Lung (tissue), 12 donors: ENCODE results near the gene METTL27. TPM values are rescaled to one million over a fixed set of nuclear protein-coding genes. Genes with fewer than 3 reads are reported as not detected.

Experiments
- ATAC-seq: fragments of 200-7000 bp; cut with Tn5 transposase; one replicate; pipeline ENCODE4 v1.9.1; 2020; ENCODE audit warnings: moderate number of reproducible peaks; ENCODE audit not compliant: insufficient read depth, low FRiP score
- DNase-seq, 3 donors: peaks; one replicate each; pipeline ENCODE4 v3.0.0-alpha.2; 2013 to 2017
- H3K27ac ChIP-seq, 2 donors: one replicate each; pipeline ENCODE4 v1.5.1; 2013; ENCODE audit warnings: mild to moderate bottlenecking in 2 of 2, moderate library complexity in 2 of 2, control low read depth in 1 of 2, inconsistent platforms in 1 of 2, low read depth in 1 of 2, low read length in 1 of 2
- H3K27me3 ChIP-seq, 3 donors: one replicate each; pipeline ENCODE4 v1.5.1; 2013; ENCODE audit warnings: low read length in 2 of 3; ENCODE audit not compliant: control insufficient read depth in 3 of 3, insufficient read depth in 3 of 3
- H3K36me3 ChIP-seq, 4 donors: one replicate each; pipeline ENCODE4 v1.5.1; 2013; ENCODE audit warnings: low read length in 4 of 4, mild to moderate bottlenecking in 1 of 4, moderate library complexity in 1 of 4; ENCODE audit not compliant: control insufficient read depth in 4 of 4, insufficient read depth in 4 of 4
- H3K4me1 ChIP-seq, 5 donors: one replicate each; pipeline ENCODE4 v1.5.1; 2013; ENCODE audit warnings: low read length in 5 of 5, mild to moderate bottlenecking in 2 of 5, moderate library complexity in 1 of 5; ENCODE audit not compliant: control insufficient read depth in 5 of 5, insufficient read depth in 5 of 5
- H3K4me3 ChIP-seq: one replicate; pipeline ENCODE4 v1.5.1; 2013; ENCODE audit warnings: mild to moderate bottlenecking, control low read depth, moderate library complexity
- H3K9ac ChIP-seq, 2 donors: one replicate each; pipeline ENCODE4 v1.5.1; 2013; ENCODE audit warnings: low read length in 2 of 2, control low read depth in 1 of 2; ENCODE audit not compliant: insufficient read depth in 1 of 2
- H3K9me3 ChIP-seq, 4 donors: one replicate each; pipeline ENCODE4 v1.5.1; 2013; ENCODE audit warnings: low read length in 3 of 4, mild to moderate bottlenecking in 1 of 4, moderate library complexity in 1 of 4; ENCODE audit not compliant: control insufficient read depth in 4 of 4, insufficient read depth in 3 of 4
- WGBS, 2 donors: extraction: QIAGEN DNeasy Blood & Tissue Kit; methylation state at CpG; one replicate each; pipeline ENCODE4 v1.1.7; 2013; 5-methylcytosine and 5-hydroxymethylcytosine counted together
- polyA plus RNA-seq, 2 donors: library from polyadenylated mRNA; stranded (reverse); fragments of 200-250 nt; gene quantifications; one replicate each; pipeline ENCODE4 v1.2.1, GENCODE V29; 2013
- total RNA-seq, 2 donors: library from RNA; depleted of rRNA in 1 of 2; stranded (reverse); fragments of >200 nt in 1 of 2; gene quantifications; one replicate each; pipeline ENCODE4 v1.2.1, GENCODE V29; 2014 to 2021
- TF ChIP-seq, protein P1 (sequence below): IDR thresholded peaks from 2 replicates; pipeline ENCODE4 v1.5.1; 2012; ENCODE audit warnings: mild to moderate bottlenecking; ENCODE audit errors: control extremely low read depth, extremely low read depth
- donor health status: control.
- donor health status: control.
- donor health status: Bipolar disorder and iron deficiency.
- donor health status: healthy.
- donor health status: DM: yes; HTN: yes; CAD: no.

The METTL27 gene
- total and polyA plus RNA-seq, 4 donors: 2.3 to 22.1 (median 5.1) TPM

DNA sequence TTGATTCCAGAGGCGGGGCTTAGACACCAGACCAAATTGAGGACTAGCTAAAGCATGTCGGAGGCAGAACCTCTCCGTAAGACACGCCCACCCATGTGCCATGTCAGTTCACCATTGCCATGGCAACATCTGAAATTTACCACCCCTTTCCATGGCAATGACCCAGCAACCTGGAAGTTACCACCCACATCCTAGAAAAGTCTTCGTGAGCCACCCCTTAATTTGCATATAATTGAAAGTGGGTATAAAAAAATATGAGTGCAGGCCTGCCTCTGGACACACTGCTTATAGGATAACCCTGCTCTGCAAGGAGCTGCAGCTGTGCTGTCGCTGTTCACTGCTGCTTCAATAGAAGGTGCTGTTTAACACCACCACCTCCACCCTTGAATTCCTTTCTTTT, 46.6 kb upstream of the METTL27 start:
- TF ChIP-seq, protein P1, sequence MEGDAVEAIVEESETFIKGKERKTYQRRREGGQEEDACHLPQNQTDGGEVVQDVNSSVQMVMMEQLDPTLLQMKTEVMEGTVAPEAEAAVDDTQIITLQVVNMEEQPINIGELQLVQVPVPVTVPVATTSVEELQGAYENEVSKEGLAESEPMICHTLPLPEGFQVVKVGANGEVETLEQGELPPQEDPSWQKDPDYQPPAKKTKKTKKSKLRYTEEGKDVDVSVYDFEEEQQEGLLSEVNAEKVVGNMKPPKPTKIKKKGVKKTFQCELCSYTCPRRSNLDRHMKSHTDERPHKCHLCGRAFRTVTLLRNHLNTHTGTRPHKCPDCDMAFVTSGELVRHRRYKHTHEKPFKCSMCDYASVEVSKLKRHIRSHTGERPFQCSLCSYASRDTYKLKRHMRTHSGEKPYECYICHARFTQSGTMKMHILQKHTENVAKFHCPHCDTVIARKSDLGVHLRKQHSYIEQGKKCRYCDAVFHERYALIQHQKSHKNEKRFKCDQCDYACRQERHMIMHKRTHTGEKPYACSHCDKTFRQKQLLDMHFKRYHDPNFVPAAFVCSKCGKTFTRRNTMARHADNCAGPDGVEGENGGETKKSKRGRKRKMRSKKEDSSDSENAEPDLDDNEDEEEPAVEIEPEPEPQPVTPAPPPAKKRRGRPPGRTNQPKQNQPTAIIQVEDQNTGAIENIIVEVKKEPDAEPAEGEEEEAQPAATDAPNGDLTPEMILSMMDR: no peak
- no peaks in the 10 kb centered on the region for H3K27me3 ChIP-seq
- H3K36me3 ChIP-seq: no peaks in the 10 kb centered on the region
- H3K4me1 ChIP-seq: peaks cover 0 to 36% (median 17%) of the 10 kb centered on the region in 5 donors
- no peak overlapping the region for H3K4me3 ChIP-seq
- no peak for DNase-seq
- H3K27ac ChIP-seq: no peak overlapping the region
- no peak for ATAC-seq
- 75 to 77% methylated on average over 6 of the region's 6 CpGs for WGBS, 2 donors
- no peak overlapping the region for H3K9ac ChIP-seq
- no peaks in the 10 kb centered on the region for H3K9me3 ChIP-seq

- TF ChIP-seq, protein P1: no peak
- Histone ChIP-seq H3K9me3 (no peaks in the 10 kb centered on the region), H3K9ac (no peak overlapping the region), H3K36me3 (no peaks in the 10 kb centered on the region), H3K27me3 (no peaks in the 10 kb centered on the region), H3K27ac (no peak overlapping the region), H3K4me3 (no peak overlapping the region), H3K4me1 (peaks cover 0 to 24% (median 19%) of the 10 kb centered on the region in 5 donors)
- WGBS, 2 donors: 84 to 94% methylated on average over 5 of the region's 5 CpGs
- ATAC-seq (no peak), DNase-seq (no peak)
Measured at GRCh38 chr7:73887762-73888161, 45.4 kb upstream of the METTL27 start.

DNA sequence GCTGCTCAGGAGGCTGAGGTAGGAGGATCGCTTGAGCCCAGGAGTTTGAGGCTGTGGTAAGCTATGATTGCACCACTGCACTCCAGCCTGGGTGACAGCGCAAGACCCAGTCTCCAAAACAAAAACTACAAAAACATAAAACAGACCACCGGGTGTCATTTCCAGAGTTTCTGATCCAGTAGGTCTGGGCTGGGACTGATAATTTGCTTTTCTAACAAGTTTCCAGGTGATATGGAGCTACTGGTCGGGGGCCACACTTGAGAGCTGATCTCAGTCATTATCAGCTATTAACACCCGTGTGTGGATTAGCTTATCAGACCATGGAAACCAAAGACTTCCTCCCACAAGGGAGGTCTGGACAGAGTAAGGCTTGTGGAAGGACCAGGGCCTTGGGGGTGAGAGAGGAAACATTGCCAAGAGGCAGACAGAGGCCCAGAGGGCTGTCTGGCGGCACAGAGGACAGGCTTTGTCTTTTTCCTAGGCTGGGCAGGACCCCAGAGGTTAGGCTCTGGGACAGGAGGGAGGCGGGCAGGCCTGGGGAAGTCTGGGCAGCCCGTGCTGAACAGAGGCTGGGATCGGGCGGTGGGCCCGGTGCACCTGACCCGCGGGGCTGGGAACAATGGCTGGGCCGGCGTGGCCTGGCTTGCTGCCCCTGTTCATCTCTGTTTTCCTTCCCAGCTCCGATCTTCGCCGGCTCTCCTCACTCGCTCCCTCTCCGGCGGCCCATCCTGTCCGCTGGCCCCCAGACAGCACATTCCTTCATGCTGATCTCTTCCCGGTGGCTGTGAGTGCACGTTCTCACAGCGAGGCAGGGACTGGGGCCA, 43.9 kb upstream of the METTL27 start:
- Histone ChIP-seq H3K4me1 (peaks cover 0 to 30% (median 21%) of the 10 kb centered on the region in 5 donors), H3K4me3 (no peak overlapping the region), H3K27me3 (no peaks in the 10 kb centered on the region), H3K9ac (no peak overlapping the region), H3K36me3 (no peaks in the 10 kb centered on the region), H3K9me3 (no peaks in the 10 kb centered on the region), H3K27ac (peak overlapping the region in 1 of 2 donors; percentile 85)
- WGBS, 2 donors: 11 to 22% methylated on average over 21 to 25 of the region's 25 CpGs
- peak; percentile 63 to 79 (median 70) for DNase-seq
- TF ChIP-seq, protein P1: no peak
- peak; percentile 30 for ATAC-seq
